A549 (cell line): ENCODE data around the gene CEP290. TPM values are rescaled to one million over a fixed set of nuclear protein-coding genes. Genes with fewer than 3 reads are reported as not detected.

Experiments
- ATAC-seq, 2 experiments: fragments of 200-7000 bp in 1 of 2; fragments of >200 bp in 1 of 2; cut with Nextera tagmentation in 1 of 2; cut with Tn5 transposase in 1 of 2; 3 replicates each; pipeline versions ENCODE4 v1.8.0 to v1.9.1; 2018 to 2020; ENCODE audit warnings: mild to moderate bottlenecking in 1 of 2, moderate library complexity in 1 of 2
- CTCF ChIA-PET: fragments of 300-600 bp; sonication (Branson Sonifier 250); formaldehyde crosslinking; extraction: SDS; loops from one replicate; lab custom pipeline; 2021; ENCODE audit warnings: antibody characterized with exemption, inconsistent platforms; lab: Yijun Ruan, JAX
- POLR2A ChIA-PET: fragments of 350-600 bp; formaldehyde crosslinking; extraction: SDS; loops from one replicate; lab custom pipeline; 2021; ENCODE audit warnings: antibody characterized with exemption, inconsistent platforms; lab: Yijun Ruan, JAX
- DNase-seq, 2 experiments: peaks; one replicate each; pipeline versions ENCODE4 v3.0.0 to v3.0.0-alpha.2; 2011 to 2016; ENCODE audit warnings: low read depth in 1 of 2, low spot score in 1 of 2
- FAIRE-seq: peaks from 2 replicates; lab custom pipeline; 2011; peaks lifted over from hg19 to GRCh38; lab: Jason Lieb, UNC
- H3K27ac ChIP-seq, 2 experiments: fragments of >200 bp; sonication (Bioruptor Twin); formaldehyde crosslinking; 3 replicates each; pipeline ENCODE4 v1.5.1; 2016 to 2017
- H3K4me1 ChIP-seq: fragments of >200 bp; sonication (Bioruptor Twin); formaldehyde crosslinking; 3 replicates; pipeline ENCODE4 v1.6.1; 2016
- H3K4me2 ChIP-seq: fragments of >200 bp; sonication (Bioruptor Twin); formaldehyde crosslinking; 3 replicates; pipeline ENCODE4 v1.6.1; 2016
- H3K4me3 ChIP-seq: fragments of >200 bp; sonication (Bioruptor Twin); formaldehyde crosslinking; 3 replicates; pipeline ENCODE4 v1.5.1; 2016
- H3K9me3 ChIP-seq: fragments of >200 bp; sonication (Bioruptor Twin); formaldehyde crosslinking; 3 replicates; pipeline ENCODE4 v1.6.1; 2016
- BHLHE40 ChIP-seq: IDR thresholded peaks from 2 replicates; pipeline ENCODE4 v1.6.1; 2012; ENCODE audit warnings: low read depth, low read length, inconsistent platforms
- CBX8 ChIP-seq: fragments of 200-600 bp; sonication (generic); IDR thresholded peaks from 2 replicates; pipeline ENCODE4 v1.6.1; 2016
- CHD4 ChIP-seq: fragments of 200-600 bp; sonication (generic); IDR thresholded peaks from 2 replicates; pipeline ENCODE4 v1.6.1; 2016; ENCODE audit warnings: antibody characterized with exemption, mild to moderate bottlenecking, borderline replicate concordance
- EP300 ChIP-seq, 2 experiments: fragments of >200 bp; sonication (Bioruptor Twin); formaldehyde crosslinking; IDR thresholded peaks; 2 replicates in 1 of 2; 3 replicates in 1 of 2; pipeline ENCODE4 v1.6.1; 2016 to 2017
- FOSB ChIP-seq: fragments of 250-450 bp; sonication (Bioruptor Pico); IDR thresholded peaks from 2 replicates; pipeline ENCODE4 v1.5.0; 2020; ENCODE audit warnings: mild to moderate bottlenecking, moderate library complexity
- FOSL2 ChIP-seq, 2 experiments: fragments of 450-650 bp in 1 of 2; fragments of >200 bp in 1 of 2; sonication (Bioruptor Twin) in 1 of 2; formaldehyde crosslinking; IDR thresholded peaks; 2 replicates each; pipeline versions ENCODE4 v1.5.0 to v1.6.1; 2016 to 2020; ENCODE audit warnings: mild to moderate bottlenecking in 1 of 2, moderate library complexity in 1 of 2
- GATA3 ChIP-seq: IDR thresholded peaks from 2 replicates; pipeline ENCODE4 v1.6.1; 2012; ENCODE audit warnings: borderline replicate concordance
- HOXB13 ChIP-seq: fragments of 250-450 bp; sonication (Bioruptor Pico); IDR thresholded peaks from 2 replicates; pipeline ENCODE4 v1.5.0; 2020; ENCODE audit warnings: low read depth, mild to moderate bottlenecking, moderate library complexity
- HOXB5 ChIP-seq: fragments of 250-450 bp; sonication (Bioruptor Pico); IDR thresholded peaks from 2 replicates; pipeline ENCODE4 v1.5.0; 2020; ENCODE audit warnings: mild to moderate bottlenecking, moderate library complexity
- JUN ChIP-seq, 2 experiments: fragments of >200 bp; sonication (Bioruptor Twin); formaldehyde crosslinking; IDR thresholded peaks; 2 replicates in 1 of 2; 3 replicates in 1 of 2; pipeline ENCODE4 v1.6.1; 2016 to 2017
- KDM1A ChIP-seq: fragments of 200-600 bp; sonication (generic); IDR thresholded peaks from 2 replicates; pipeline ENCODE4 v1.6.1; 2016; ENCODE audit warnings: low read depth, mild to moderate bottlenecking
- MAFK ChIP-seq: fragments of 450-650 bp; IDR thresholded peaks from 2 replicates; pipeline ENCODE4 v1.6.1; 2014; ENCODE audit not compliant: partially characterized antibody
- MAZ ChIP-seq: fragments of 150-350 bp; IDR thresholded peaks from 2 replicates; pipeline ENCODE4 v1.6.1; 2014; ENCODE audit warnings: antibody characterized with exemption, low read depth, low read length, borderline replicate concordance
- MYC ChIP-seq: IDR thresholded peaks from 2 replicates; pipeline ENCODE4 v1.6.1; 2012; ENCODE audit warnings: mild to moderate bottlenecking, inconsistent platforms, low read length, improper control_type of control experiment, borderline replicate concordance
- NFE2L2 ChIP-seq: fragments of 150-350 bp; conservative IDR thresholded peaks from 2 replicates; pipeline ENCODE4 v1.6.1; 2014; ENCODE audit warnings: low read length
- NPAS2 ChIP-seq: fragments of 250-450 bp; sonication (Bioruptor Pico); IDR thresholded peaks from 2 replicates; pipeline ENCODE4 v1.8.0; 2022; ENCODE audit warnings: mild to moderate bottlenecking, moderate library complexity, borderline replicate concordance
- PHF8 ChIP-seq: fragments of 200-600 bp; sonication (generic); IDR thresholded peaks from 2 replicates; pipeline ENCODE4 v1.6.1; 2016; ENCODE audit warnings: low read depth, mild to moderate bottlenecking, antibody characterized with exemption, moderate library complexity, borderline replicate concordance
- POLR2A ChIP-seq: IDR thresholded peaks from 2 replicates; pipeline ENCODE4 v1.6.1; 2012; ENCODE audit warnings: mild to moderate bottlenecking, low read length
- POLR2AphosphoS2 ChIP-seq: conservative IDR thresholded peaks from 2 replicates; pipeline ENCODE4 v1.6.1; 2012; ENCODE audit warnings: low read length, improper control_type of control experiment, inconsistent platforms
- RAD21 ChIP-seq, 2 experiments: fragments of >200 bp in 1 of 2; sonication (Bioruptor Twin) in 1 of 2; formaldehyde crosslinking in 1 of 2; IDR thresholded peaks in 1 of 2; conservative IDR thresholded peaks in 1 of 2; 2 replicates in 1 of 2; 3 replicates in 1 of 2; pipeline ENCODE4 v1.6.1; 2012 to 2018; ENCODE audit warnings: inconsistent platforms in 1 of 2
- RFX5 ChIP-seq: fragments of 450-650 bp; IDR thresholded peaks from 2 replicates; pipeline ENCODE4 v1.7.1; 2014; ENCODE audit warnings: antibody characterized with exemption, mild to moderate bottlenecking, moderate library complexity
- SMC3 ChIP-seq: fragments of >200 bp; sonication (Bioruptor Twin); formaldehyde crosslinking; IDR thresholded peaks from 3 replicates; pipeline ENCODE4 v1.6.1; 2018; ENCODE audit warnings: inconsistent platforms
- SREBF2 ChIP-seq: fragments of 450-650 bp; IDR thresholded peaks from 2 replicates; pipeline ENCODE4 v1.6.1; 2014; ENCODE audit warnings: mild to moderate bottlenecking, moderate library complexity
- ZFP36 ChIP-seq: fragments of 450-650 bp; IDR thresholded peaks from 2 replicates; pipeline ENCODE4 v1.6.1; 2014; ENCODE audit warnings: borderline replicate concordance; ENCODE audit not compliant: partially characterized antibody
- WGBS: methylation state at CpG from one replicate; pipeline ENCODE4 v1.1.6; 2017; ENCODE audit errors: missing lambda C conversion rate; 5-methylcytosine and 5-hydroxymethylcytosine counted together
- polyA plus RNA-seq, 4 experiments: library from polyadenylated mRNA; depleted of rRNA in 3 of 4; stranded (reverse); fragments of >200 nt; fragmentation: RNase III in 1 of 4; extraction: RNeasy Plus Mini Kit Qiagen cat#74134 plus additional on column Dnase treatment in 1 of 4; gene quantifications; 2 replicates in 3 of 4; 3 replicates in 1 of 4; pipeline ENCODE4 v1.2.3, GENCODE V29; 2011 to 2017
- TF ChIP-seq, protein P1 (sequence below): fragments of >200 bp; sonication (Bioruptor Twin); formaldehyde crosslinking; IDR thresholded peaks from 3 replicates; pipeline ENCODE4 v1.6.1; 2016
- TF ChIP-seq, protein P2 (sequence below): IDR thresholded peaks from 2 replicates; pipeline ENCODE4 v1.6.1; 2012
- TF ChIP-seq, protein P3 (sequence below): IDR thresholded peaks from 2 replicates; pipeline ENCODE4 v1.6.1; 2012; ENCODE audit warnings: low read depth, borderline replicate concordance
- TF ChIP-seq, protein P4 (sequence below): fragments of 200-600 bp; sonication (generic); IDR thresholded peaks from 2 replicates; pipeline ENCODE4 v1.6.1; 2016; ENCODE audit warnings: antibody characterized with exemption, mild to moderate bottlenecking, moderate library complexity
- TF ChIP-seq, protein P5 (sequence below): fragments of >200 bp; sonication (Bioruptor Twin); formaldehyde crosslinking; IDR thresholded peaks from 2 replicates; pipeline ENCODE4 v1.6.1; 2016

CEP290 gene
- polyA plus RNA-seq, 2 of the 4 experiments (the other 2 are of a cell fraction): 6.7 to 23.1 TPM

DNA sequence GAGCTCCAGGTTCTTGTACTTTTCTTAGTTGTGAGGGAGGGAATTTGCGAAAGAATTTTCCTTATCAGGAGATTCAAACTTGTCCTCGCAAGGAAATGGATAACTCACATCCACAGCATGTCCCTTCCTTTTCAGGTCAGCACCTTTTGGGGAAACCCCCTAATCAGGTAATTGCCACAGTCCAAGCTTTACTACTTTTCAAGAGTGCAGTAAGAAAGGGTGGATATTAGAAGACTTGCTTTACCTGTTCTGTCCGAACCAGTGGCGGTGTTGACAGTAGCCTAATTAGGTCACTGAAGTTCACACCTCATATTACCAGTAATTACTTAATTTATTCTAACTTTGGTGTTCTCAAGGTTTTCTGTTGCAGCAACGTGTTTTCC lies 106.0 kb downstream of the CEP290 start:
- H3K9me3 ChIP-seq: no peaks in the 10 kb centered on the region
- ATAC-seq (peak; percentile 18 to 51; a peak in 5 of 6 replicates), FAIRE-seq (no peak), DNase-seq (no peak)
- CTCF ChIA-PET: no interaction called here
- TF ChIP-seq, protein P1, sequence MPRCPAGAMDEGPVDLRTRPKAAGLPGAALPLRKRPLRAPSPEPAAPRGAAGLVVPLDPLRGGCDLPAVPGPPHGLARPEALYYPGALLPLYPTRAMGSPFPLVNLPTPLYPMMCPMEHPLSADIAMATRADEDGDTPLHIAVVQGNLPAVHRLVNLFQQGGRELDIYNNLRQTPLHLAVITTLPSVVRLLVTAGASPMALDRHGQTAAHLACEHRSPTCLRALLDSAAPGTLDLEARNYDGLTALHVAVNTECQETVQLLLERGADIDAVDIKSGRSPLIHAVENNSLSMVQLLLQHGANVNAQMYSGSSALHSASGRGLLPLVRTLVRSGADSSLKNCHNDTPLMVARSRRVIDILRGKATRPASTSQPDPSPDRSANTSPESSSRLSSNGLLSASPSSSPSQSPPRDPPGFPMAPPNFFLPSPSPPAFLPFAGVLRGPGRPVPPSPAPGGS: no peak
- TF ChIP-seq KDM1A (no peak), HOXB13 (CRISPR knock-in tag) (no peak), ZFP36 (no peak), RFX5 (no peak), SMC3 (no peak)
- TF ChIP-seq, protein P2, sequence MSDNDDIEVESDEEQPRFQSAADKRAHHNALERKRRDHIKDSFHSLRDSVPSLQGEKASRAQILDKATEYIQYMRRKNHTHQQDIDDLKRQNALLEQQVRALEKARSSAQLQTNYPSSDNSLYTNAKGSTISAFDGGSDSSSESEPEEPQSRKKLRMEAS: no peak
- under 1% methylated on average over 5 of the region's 5 CpGs for WGBS
- peak overlapping the region; percentile 77 for H3K4me3 ChIP-seq
- POLR2A ChIA-PET: interaction anchor here (1.1 kb wide), 1 partner anchor 233 kb away, joined by 3 read pairs; no protein-coding TSS in a partner anchor
- H3K4me2 ChIP-seq: peak overlapping the region; percentile 93
- peak overlapping the region; percentile 80 to 93 for H3K27ac ChIP-seq
- H3K4me1 ChIP-seq: peaks cover 25% of the 10 kb centered on the region

DNA sequence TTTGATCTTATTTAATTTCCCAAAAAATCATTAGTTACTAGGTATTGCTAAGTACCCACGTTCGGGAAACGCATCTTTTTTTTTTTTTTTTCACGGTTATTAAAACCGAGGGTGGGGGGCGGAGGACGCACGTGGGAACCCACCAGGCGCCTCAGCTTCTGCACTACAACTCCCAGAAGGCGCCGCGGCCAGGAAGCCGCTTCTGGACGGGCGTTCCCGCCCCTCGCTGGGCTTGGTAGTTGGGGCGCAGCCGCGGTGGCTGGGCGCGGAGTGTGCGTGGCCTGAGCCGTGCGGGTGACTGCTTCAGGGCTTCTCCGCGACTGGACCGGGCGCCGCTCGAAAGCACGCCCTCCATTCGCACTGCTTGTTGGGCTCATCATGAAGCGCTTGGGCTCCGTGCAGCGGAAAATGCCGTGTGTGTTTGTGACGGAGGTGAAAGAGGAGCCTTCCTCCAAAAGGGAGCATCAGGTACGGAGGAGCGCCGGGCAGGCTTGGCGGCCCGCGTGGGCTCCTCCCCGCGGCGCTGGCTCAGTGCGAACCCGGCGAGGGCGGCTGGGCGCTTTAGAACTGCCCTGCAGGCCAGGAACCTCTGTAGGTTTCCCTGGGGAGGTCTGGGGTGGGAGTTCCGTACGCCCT lies 106.5 kb downstream of the CEP290 start:
- WGBS: 2% methylated on average over 25 of the region's 54 CpGs
- Histone ChIP-seq H3K4me3 (peak overlapping the region; percentile 77), H3K9me3 (no peaks in the 10 kb centered on the region), H3K27ac (peak overlapping the region; percentile 80 to 93), H3K4me1 (peaks cover 25% of the 10 kb centered on the region), H3K4me2 (peak overlapping the region; percentile 93)
- ChIA-PET POLR2A (interaction anchor here (1.1 kb wide), 1 partner anchor 232 kb away, joined by 3 read pairs; no protein-coding TSS in a partner anchor), CTCF (no interaction called here)
- ATAC-seq: peak; percentile 100
- DNase-seq: peak; percentile 88 to 90
- peak; percentile 65 for FAIRE-seq
- TF ChIP-seq, protein P1: peak; percentile 88; the same call in 2 of the 3 replicates
- TF ChIP-seq PHF8 (peak; percentile 70; the same call in 1 of the 2 replicates), MYC (peak; percentile 85; the same call in 1 of the 2 replicates), KDM1A (no peak), MAZ (0 out of 2 replicates have a peak, but pooled peaks have one; percentile 47), NPAS2 (CRISPR knock-in tag) (no peak), RAD21 (conservative IDR thresholded peaks at IDR 0.05 in 1 of 2, IDR thresholded peaks at IDR 0.05 in 1 of 2) (no peak), MAFK (no peak), JUN (IDR thresholded peaks at IDR 0.05) (peak in 1 of 2 experiments; percentile 84; a peak in 3 of 5 replicates), HOXB5 (CRISPR knock-in tag) (no peak), POLR2A (peak; percentile 98), POLR2AphosphoS2 (no peak), SREBF2 (no peak), FOSB (CRISPR knock-in tag) (no peak), ZFP36 (no peak), CHD4 (no peak), FOSL2 (IDR thresholded peaks at IDR 0.05) (no peak), FOSL2 (CRISPR knock-in tag; IDR thresholded peaks at IDR 0.05) (no peak), EP300 (IDR thresholded peaks at IDR 0.05) (no peak), NFE2L2 (no peak), HOXB13 (CRISPR knock-in tag) (no peak), BHLHE40 (no peak), GATA3 (0 out of 2 replicates have a peak, but pooled peaks have one; percentile 16), CBX8 (no peak)
- TF ChIP-seq, protein P3, sequence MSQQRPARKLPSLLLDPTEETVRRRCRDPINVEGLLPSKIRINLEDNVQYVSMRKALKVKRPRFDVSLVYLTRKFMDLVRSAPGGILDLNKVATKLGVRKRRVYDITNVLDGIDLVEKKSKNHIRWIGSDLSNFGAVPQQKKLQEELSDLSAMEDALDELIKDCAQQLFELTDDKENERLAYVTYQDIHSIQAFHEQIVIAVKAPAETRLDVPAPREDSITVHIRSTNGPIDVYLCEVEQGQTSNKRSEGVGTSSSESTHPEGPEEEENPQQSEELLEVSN: peak; percentile 79; the same call in 1 of the 2 replicates
- TF ChIP-seq, protein P4, sequence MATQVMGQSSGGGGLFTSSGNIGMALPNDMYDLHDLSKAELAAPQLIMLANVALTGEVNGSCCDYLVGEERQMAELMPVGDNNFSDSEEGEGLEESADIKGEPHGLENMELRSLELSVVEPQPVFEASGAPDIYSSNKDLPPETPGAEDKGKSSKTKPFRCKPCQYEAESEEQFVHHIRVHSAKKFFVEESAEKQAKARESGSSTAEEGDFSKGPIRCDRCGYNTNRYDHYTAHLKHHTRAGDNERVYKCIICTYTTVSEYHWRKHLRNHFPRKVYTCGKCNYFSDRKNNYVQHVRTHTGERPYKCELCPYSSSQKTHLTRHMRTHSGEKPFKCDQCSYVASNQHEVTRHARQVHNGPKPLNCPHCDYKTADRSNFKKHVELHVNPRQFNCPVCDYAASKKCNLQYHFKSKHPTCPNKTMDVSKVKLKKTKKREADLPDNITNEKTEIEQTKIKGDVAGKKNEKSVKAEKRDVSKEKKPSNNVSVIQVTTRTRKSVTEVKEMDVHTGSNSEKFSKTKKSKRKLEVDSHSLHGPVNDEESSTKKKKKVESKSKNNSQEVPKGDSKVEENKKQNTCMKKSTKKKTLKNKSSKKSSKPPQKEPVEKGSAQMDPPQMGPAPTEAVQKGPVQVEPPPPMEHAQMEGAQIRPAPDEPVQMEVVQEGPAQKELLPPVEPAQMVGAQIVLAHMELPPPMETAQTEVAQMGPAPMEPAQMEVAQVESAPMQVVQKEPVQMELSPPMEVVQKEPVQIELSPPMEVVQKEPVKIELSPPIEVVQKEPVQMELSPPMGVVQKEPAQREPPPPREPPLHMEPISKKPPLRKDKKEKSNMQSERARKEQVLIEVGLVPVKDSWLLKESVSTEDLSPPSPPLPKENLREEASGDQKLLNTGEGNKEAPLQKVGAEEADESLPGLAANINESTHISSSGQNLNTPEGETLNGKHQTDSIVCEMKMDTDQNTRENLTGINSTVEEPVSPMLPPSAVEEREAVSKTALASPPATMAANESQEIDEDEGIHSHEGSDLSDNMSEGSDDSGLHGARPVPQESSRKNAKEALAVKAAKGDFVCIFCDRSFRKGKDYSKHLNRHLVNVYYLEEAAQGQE: no peak
- TF ChIP-seq, protein P5, sequence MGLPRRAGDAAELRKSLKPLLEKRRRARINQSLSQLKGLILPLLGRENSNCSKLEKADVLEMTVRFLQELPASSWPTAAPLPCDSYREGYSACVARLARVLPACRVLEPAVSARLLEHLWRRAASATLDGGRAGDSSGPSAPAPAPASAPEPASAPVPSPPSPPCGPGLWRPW: no peak
